WTC11 (cell line): Measurements from ENCODE around the gene KDM5A. TPM values are rescaled to one million over a fixed set of nuclear protein-coding genes. Genes with fewer than 3 reads are reported as not detected.

ENCODE experiments used
- ATAC-seq: fragments of 200-7000 bp; cut with Tn5 transposase; 2 replicates; pipeline ENCODE4 v1.10.0; 2021; ENCODE audit warnings: mild to moderate bottlenecking, moderate library complexity
- CTCF ChIA-PET: fragments of 300-600 bp; sonication (Branson Sonifier 250); formaldehyde crosslinking; loops from one replicate; lab custom pipeline; 2021; ENCODE audit warnings: antibody characterized with exemption; lab: Charles Lee
- POLR2A ChIA-PET: fragments of 350-600 bp; sonication (Branson Sonifier 250); formaldehyde crosslinking; loops from one replicate; lab custom pipeline; 2021; ENCODE audit warnings: antibody characterized with exemption; lab: Charles Lee
- DNase-seq: peaks from one replicate; pipeline ENCODE4 v3.0.0; 2021; ENCODE audit warnings: low spot score
- H3K27ac Mint-ChIP-seq: 2 replicates; pipeline ENCODE4 v1.8.0; 2021; ENCODE audit warnings: mixed read lengths
- H3K27me3 Mint-ChIP-seq: 2 replicates; pipeline ENCODE4 v1.8.0; 2021; ENCODE audit warnings: low read depth, mild to moderate bottlenecking, moderate library complexity, mixed read lengths
- H3K36me3 Mint-ChIP-seq: 2 replicates; pipeline ENCODE4 v1.8.0; 2021; ENCODE audit warnings: mixed read lengths
- H3K4me1 Mint-ChIP-seq: 2 replicates; pipeline ENCODE4 v1.8.0; 2022; ENCODE audit warnings: mixed read lengths
- H3K4me3 Mint-ChIP-seq: 2 replicates; pipeline ENCODE4 v1.8.0; 2021; ENCODE audit warnings: mild to moderate bottlenecking, moderate library complexity, mixed read lengths
- H3K9me3 Mint-ChIP-seq: 2 replicates; pipeline ENCODE4 v1.8.0; 2021; ENCODE audit warnings: mixed read lengths
- ATF1 ChIP-seq: sonication (generic); formaldehyde crosslinking; IDR thresholded peaks from 2 replicates; pipeline ENCODE4 v1.8.1; 2023; ENCODE audit warnings: mild to moderate bottlenecking, moderate library complexity, missing genetic modification reagents
- CREM ChIP-seq: sonication (generic); formaldehyde crosslinking; IDR thresholded peaks from 2 replicates; pipeline ENCODE4 v1.8.1; 2022; ENCODE audit warnings: mild to moderate bottlenecking, missing genetic modification reagents, moderate library complexity
- ELF4 ChIP-seq: sonication (generic); formaldehyde crosslinking; IDR thresholded peaks from 2 replicates; pipeline ENCODE4 v1.8.1; 2022; ENCODE audit warnings: low read depth, mild to moderate bottlenecking, moderate library complexity, missing genetic modification reagents
- ESRRA ChIP-seq: sonication (generic); formaldehyde crosslinking; IDR thresholded peaks from 2 replicates; pipeline ENCODE4 v1.8.1; 2022; ENCODE audit warnings: mild to moderate bottlenecking, missing genetic modification reagents, borderline replicate concordance
- FOXJ3 ChIP-seq: sonication (generic); formaldehyde crosslinking; IDR thresholded peaks from 2 replicates; pipeline ENCODE4 v1.9.0; 2021; ENCODE audit warnings: missing genetic modification reagents, mild to moderate bottlenecking, borderline replicate concordance
- GABPB1 ChIP-seq: sonication (generic); formaldehyde crosslinking; IDR thresholded peaks from 2 replicates; pipeline ENCODE4 v1.8.1; 2023; ENCODE audit warnings: mild to moderate bottlenecking, missing genetic modification reagents
- NFE2L1 ChIP-seq: sonication (generic); formaldehyde crosslinking; IDR thresholded peaks from 2 replicates; pipeline ENCODE4 v1.8.1; 2023; ENCODE audit warnings: missing genetic modification reagents
- RELA ChIP-seq: sonication (generic); formaldehyde crosslinking; IDR thresholded peaks from 2 replicates; pipeline ENCODE4 v1.8.1; 2022; ENCODE audit warnings: missing genetic modification reagents, mild to moderate bottlenecking, borderline replicate concordance
- SOX15 ChIP-seq: fragments of 250-450 bp; sonication (Bioruptor Pico); IDR thresholded peaks from 2 replicates; pipeline ENCODE4 v1.9.0; 2021; ENCODE audit warnings: mild to moderate bottlenecking
- TCF7 ChIP-seq: sonication (generic); formaldehyde crosslinking; IDR thresholded peaks from 2 replicates; pipeline ENCODE4 v1.8.0; 2022; ENCODE audit warnings: mild to moderate bottlenecking, low read depth, missing genetic modification reagents, moderate library complexity
- USF2 ChIP-seq: sonication (generic); formaldehyde crosslinking; IDR thresholded peaks from 2 replicates; pipeline ENCODE4 v1.8.1; 2023; ENCODE audit warnings: mild to moderate bottlenecking, missing genetic modification reagents, moderate library complexity
- ZMAT4 ChIP-seq: fragments of 250-450 bp; sonication (Bioruptor Pico); IDR thresholded peaks from 2 replicates; pipeline ENCODE4 v1.9.0; 2021; ENCODE audit warnings: mild to moderate bottlenecking
- ZNF121 ChIP-seq: sonication (generic); formaldehyde crosslinking; IDR thresholded peaks from 2 replicates; pipeline ENCODE4 v1.8.0; 2023; ENCODE audit warnings: missing genetic modification reagents
- ZNF232 ChIP-seq: sonication (generic); formaldehyde crosslinking; IDR thresholded peaks from 2 replicates; pipeline ENCODE4 v1.8.0; 2022; ENCODE audit warnings: mild to moderate bottlenecking, missing genetic modification reagents
- ZNF317 ChIP-seq: sonication (generic); formaldehyde crosslinking; IDR thresholded peaks from 2 replicates; pipeline ENCODE4 v1.8.1; 2023; ENCODE audit warnings: low read depth, mild to moderate bottlenecking, moderate library complexity, missing genetic modification reagents, borderline replicate concordance
- ZNF416 ChIP-seq: fragments of 250-450 bp; sonication (Bioruptor Pico); IDR thresholded peaks from 2 replicates; pipeline ENCODE4 v1.9.0; 2021; ENCODE audit warnings: mild to moderate bottlenecking, inconsistent platforms
- ZNF423 ChIP-seq: fragments of 250-450 bp; sonication (Bioruptor Pico); IDR thresholded peaks from 2 replicates; pipeline ENCODE4 v2.1.2; 2022; ENCODE audit warnings: mild to moderate bottlenecking, moderate library complexity
- total RNA-seq: library from RNA; stranded (reverse); gene quantifications from 3 replicates; pipeline ENCODE4 v1.2.3, GENCODE V29; 2021
- TF ChIP-seq, protein P1 (sequence below): sonication (generic); formaldehyde crosslinking; IDR thresholded peaks from 2 replicates; pipeline ENCODE4 v1.8.1; 2023; ENCODE audit warnings: mild to moderate bottlenecking, missing genetic modification reagents
- TF ChIP-seq, protein P2 (sequence below): sonication (generic); formaldehyde crosslinking; IDR thresholded peaks from 2 replicates; pipeline ENCODE4 v1.8.1; 2022; ENCODE audit warnings: mild to moderate bottlenecking, missing genetic modification reagents, moderate library complexity, borderline replicate concordance
- TF ChIP-seq, protein P3 (sequence below): sonication (generic); formaldehyde crosslinking; IDR thresholded peaks from 2 replicates; pipeline ENCODE4 v1.8.1; 2022; ENCODE audit warnings: low read depth, mild to moderate bottlenecking, moderate library complexity, missing genetic modification reagents, borderline replicate concordance
- TF ChIP-seq, protein P4 (sequence below): sonication (generic); formaldehyde crosslinking; IDR thresholded peaks from 2 replicates; pipeline ENCODE4 v1.8.0; 2022; ENCODE audit warnings: mild to moderate bottlenecking, missing genetic modification reagents
- TF ChIP-seq, protein P5 (sequence below): sonication (generic); formaldehyde crosslinking; conservative IDR thresholded peaks from 2 replicates; pipeline ENCODE4 v1.8.1; 2023; ENCODE audit warnings: mild to moderate bottlenecking, low read depth, missing genetic modification reagents, moderate library complexity

KDM5A gene
- total RNA-seq, 1 experiment from 2014 or later = 57.6 TPM

- H3K27me3 Mint-ChIP-seq = no peaks in the 10 kb centered on the region
- peaks cover 6% of the 10 kb centered on the region; the same call in 1 of the 2 replicates for H3K9me3 Mint-ChIP-seq
- no peaks in the 10 kb centered on the region for H3K36me3 Mint-ChIP-seq
- DNase-seq = no peak
- CTCF ChIA-PET = interaction anchor here (2.9 kb wide), 1 partner anchor 51 kb away, joined by 11 read pairs; no protein-coding TSS in a partner anchor
- H3K4me3 Mint-ChIP-seq = no peak overlapping the region
- H3K27ac Mint-ChIP-seq = no peak overlapping the region
- no peaks in the 10 kb centered on the region for H3K4me1 Mint-ChIP-seq
- POLR2A ChIA-PET = no interaction called here
- TF ChIP-seq, protein P1, sequence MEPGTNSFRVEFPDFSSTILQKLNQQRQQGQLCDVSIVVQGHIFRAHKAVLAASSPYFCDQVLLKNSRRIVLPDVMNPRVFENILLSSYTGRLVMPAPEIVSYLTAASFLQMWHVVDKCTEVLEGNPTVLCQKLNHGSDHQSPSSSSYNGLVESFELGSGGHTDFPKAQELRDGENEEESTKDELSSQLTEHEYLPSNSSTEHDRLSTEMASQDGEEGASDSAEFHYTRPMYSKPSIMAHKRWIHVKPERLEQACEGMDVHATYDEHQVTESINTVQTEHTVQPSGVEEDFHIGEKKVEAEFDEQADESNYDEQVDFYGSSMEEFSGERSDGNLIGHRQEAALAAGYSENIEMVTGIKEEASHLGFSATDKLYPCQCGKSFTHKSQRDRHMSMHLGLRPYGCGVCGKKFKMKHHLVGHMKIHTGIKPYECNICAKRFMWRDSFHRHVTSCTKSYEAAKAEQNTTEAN (CRISPR knock-in tag) = no peak
- TF ChIP-seq GABPB1 (CRISPR knock-in tag) (no peak), USF2 (CRISPR knock-in tag) (no peak), ESRRA (CRISPR knock-in tag) (no peak), ZNF416 (no peak), ATF1 (CRISPR knock-in tag) (no peak), ZNF232 (no peak), ZNF317 (CRISPR knock-in tag) (no peak), CREM (CRISPR knock-in tag) (no peak), SOX15 (CRISPR knock-in tag) (no peak), FOXJ3 (CRISPR knock-in tag) (no peak), ZNF121 (no peak), TCF7 (CRISPR knock-in tag) (no peak)
- TF ChIP-seq, protein P2, sequence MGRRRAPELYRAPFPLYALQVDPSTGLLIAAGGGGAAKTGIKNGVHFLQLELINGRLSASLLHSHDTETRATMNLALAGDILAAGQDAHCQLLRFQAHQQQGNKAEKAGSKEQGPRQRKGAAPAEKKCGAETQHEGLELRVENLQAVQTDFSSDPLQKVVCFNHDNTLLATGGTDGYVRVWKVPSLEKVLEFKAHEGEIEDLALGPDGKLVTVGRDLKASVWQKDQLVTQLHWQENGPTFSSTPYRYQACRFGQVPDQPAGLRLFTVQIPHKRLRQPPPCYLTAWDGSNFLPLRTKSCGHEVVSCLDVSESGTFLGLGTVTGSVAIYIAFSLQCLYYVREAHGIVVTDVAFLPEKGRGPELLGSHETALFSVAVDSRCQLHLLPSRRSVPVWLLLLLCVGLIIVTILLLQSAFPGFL (CRISPR knock-in tag) = no peak
- TF ChIP-seq, protein P3, sequence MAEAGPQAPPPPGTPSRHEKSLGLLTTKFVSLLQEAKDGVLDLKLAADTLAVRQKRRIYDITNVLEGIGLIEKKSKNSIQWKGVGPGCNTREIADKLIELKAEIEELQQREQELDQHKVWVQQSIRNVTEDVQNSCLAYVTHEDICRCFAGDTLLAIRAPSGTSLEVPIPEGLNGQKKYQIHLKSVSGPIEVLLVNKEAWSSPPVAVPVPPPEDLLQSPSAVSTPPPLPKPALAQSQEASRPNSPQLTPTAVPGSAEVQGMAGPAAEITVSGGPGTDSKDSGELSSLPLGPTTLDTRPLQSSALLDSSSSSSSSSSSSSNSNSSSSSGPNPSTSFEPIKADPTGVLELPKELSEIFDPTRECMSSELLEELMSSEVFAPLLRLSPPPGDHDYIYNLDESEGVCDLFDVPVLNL (CRISPR knock-in tag) = no peak
- TF ChIP-seq, protein P4, sequence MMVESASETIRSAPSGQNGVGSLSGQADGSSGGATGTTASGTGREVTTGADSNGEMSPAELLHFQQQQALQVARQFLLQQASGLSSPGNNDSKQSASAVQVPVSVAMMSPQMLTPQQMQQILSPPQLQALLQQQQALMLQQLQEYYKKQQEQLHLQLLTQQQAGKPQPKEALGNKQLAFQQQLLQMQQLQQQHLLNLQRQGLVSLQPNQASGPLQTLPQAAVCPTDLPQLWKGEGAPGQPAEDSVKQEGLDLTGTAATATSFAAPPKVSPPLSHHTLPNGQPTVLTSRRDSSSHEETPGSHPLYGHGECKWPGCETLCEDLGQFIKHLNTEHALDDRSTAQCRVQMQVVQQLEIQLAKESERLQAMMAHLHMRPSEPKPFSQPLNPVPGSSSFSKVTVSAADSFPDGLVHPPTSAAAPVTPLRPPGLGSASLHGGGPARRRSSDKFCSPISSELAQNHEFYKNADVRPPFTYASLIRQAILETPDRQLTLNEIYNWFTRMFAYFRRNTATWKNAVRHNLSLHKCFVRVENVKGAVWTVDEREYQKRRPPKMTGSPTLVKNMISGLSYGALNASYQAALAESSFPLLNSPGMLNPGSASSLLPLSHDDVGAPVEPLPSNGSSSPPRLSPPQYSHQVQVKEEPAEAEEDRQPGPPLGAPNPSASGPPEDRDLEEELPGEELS (CRISPR knock-in tag) = no peak
- ATAC-seq = no peak
Measured at GRCh38 chr12:271161-271560, 118.0 kb downstream of the KDM5A start.

- POLR2A ChIA-PET = no interaction called here
- CTCF ChIA-PET = interaction anchor here (2.9 kb wide), 1 partner anchor 49 kb away, joined by 11 read pairs; no protein-coding TSS in a partner anchor
- H3K27ac Mint-ChIP-seq = no peak overlapping the region
- H3K9me3 Mint-ChIP-seq = peaks cover 3% of the 10 kb centered on the region; the same call in 1 of the 2 replicates
- no peak for ATAC-seq
- no peak for DNase-seq
- H3K4me1 Mint-ChIP-seq = no peaks in the 10 kb centered on the region
- TF ChIP-seq ELF4 (CRISPR knock-in tag) = no peak
- TF ChIP-seq ZNF317 (CRISPR knock-in tag) = no peak
- no peak for TF ChIP-seq RELA (CRISPR knock-in tag)
- TF ChIP-seq ZMAT4 (CRISPR knock-in tag) = no peak
- no peak for TF ChIP-seq NFE2L1 (CRISPR knock-in tag)
- no peak for TF ChIP-seq ZNF423 (CRISPR knock-in tag)
- TF ChIP-seq, protein P5, sequence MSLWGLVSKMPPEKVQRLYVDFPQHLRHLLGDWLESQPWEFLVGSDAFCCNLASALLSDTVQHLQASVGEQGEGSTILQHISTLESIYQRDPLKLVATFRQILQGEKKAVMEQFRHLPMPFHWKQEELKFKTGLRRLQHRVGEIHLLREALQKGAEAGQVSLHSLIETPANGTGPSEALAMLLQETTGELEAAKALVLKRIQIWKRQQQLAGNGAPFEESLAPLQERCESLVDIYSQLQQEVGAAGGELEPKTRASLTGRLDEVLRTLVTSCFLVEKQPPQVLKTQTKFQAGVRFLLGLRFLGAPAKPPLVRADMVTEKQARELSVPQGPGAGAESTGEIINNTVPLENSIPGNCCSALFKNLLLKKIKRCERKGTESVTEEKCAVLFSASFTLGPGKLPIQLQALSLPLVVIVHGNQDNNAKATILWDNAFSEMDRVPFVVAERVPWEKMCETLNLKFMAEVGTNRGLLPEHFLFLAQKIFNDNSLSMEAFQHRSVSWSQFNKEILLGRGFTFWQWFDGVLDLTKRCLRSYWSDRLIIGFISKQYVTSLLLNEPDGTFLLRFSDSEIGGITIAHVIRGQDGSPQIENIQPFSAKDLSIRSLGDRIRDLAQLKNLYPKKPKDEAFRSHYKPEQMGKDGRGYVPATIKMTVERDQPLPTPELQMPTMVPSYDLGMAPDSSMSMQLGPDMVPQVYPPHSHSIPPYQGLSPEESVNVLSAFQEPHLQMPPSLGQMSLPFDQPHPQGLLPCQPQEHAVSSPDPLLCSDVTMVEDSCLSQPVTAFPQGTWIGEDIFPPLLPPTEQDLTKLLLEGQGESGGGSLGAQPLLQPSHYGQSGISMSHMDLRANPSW (CRISPR knock-in tag) = no peak
- no peaks in the 10 kb centered on the region for H3K27me3 Mint-ChIP-seq
- no peak overlapping the region for H3K4me3 Mint-ChIP-seq
- H3K36me3 Mint-ChIP-seq = no peaks in the 10 kb centered on the region
Measured at GRCh38 chr12:269191-269590, 119.9 kb downstream of the KDM5A start.
